HEK293 (cell line): Measurements from ENCODE around the gene SERPINH1.
A peak's percentile ranks its signal among the peaks of the same experiment; 100 is the strongest.

Experiments
- CTCF ChIA-PET: fragments of 350-600 bp; formaldehyde crosslinking; extraction: SDS; loops from one replicate; lab custom pipeline; 2021; ENCODE audit warnings: antibody characterized with exemption; lab: Yijun Ruan, JAX
- POLR2A ChIA-PET: fragments of 300-600 bp; formaldehyde crosslinking; extraction: SDS; loops from one replicate; lab custom pipeline; 2020; ENCODE audit warnings: antibody characterized with exemption, inconsistent platforms; lab: Yijun Ruan, JAX
- H3K27ac ChIP-seq: fragments of 200-500 bp; sonication (Bioruptor generic); 2 replicates; pipeline ENCODE4 v1.5.1; 2014; ENCODE audit warnings: low read depth, low read length, control low read depth, inconsistent platforms; ENCODE audit errors: extremely low read depth
- H3K36me3 ChIP-seq, 2 experiments: fragments of 200-500 bp in 1 of 2; sonication (Bioruptor generic) in 1 of 2; 1 replicate in 1 of 2; 2 replicates in 1 of 2; pipeline ENCODE4 v1.5.1; 2014 to 2017; ENCODE audit warnings: inconsistent platforms in 2 of 2, low read length in 2 of 2; ENCODE audit not compliant: control insufficient read depth in 2 of 2, insufficient read depth in 1 of 2
- H3K4me1 ChIP-seq: fragments of 200-500 bp; sonication (Bioruptor generic); 2 replicates; pipeline ENCODE4 v1.5.1; 2014; ENCODE audit warnings: mild to moderate bottlenecking, low read length, inconsistent platforms; ENCODE audit not compliant: control insufficient read depth, insufficient read depth
- H3K4me3 ChIP-seq: 2 replicates; pipeline ENCODE4 v1.5.1; 2011; ENCODE audit warnings: low read depth, mild to moderate bottlenecking, control low read depth, low read length, moderate library complexity
- H3K9me3 ChIP-seq: fragments of 200-500 bp; sonication (Bioruptor generic); 2 replicates; pipeline ENCODE4 v1.5.1; 2014; ENCODE audit warnings: low read depth, low read length, inconsistent platforms; ENCODE audit not compliant: control insufficient read depth, insufficient read depth
- GLIS2 ChIP-seq: fragments of 450-650 bp; formaldehyde crosslinking; IDR thresholded peaks from 2 replicates; pipeline ENCODE4 v1.5.1; 2016; ENCODE audit warnings: missing biosample characterization, missing genetic modification characterization
- INSM2 ChIP-seq: fragments of 450-650 bp; formaldehyde crosslinking; IDR thresholded peaks from 2 replicates; pipeline ENCODE4 v1.5.1; 2016; ENCODE audit warnings: missing biosample characterization, missing genetic modification characterization
- KLF1 ChIP-seq: fragments of 450-650 bp; formaldehyde crosslinking; IDR thresholded peaks from 2 replicates; pipeline ENCODE4 v1.5.1; 2016; ENCODE audit warnings: missing biosample characterization, missing genetic modification characterization
- RBAK ChIP-seq: fragments of 450-650 bp; formaldehyde crosslinking; IDR thresholded peaks from 2 replicates; pipeline ENCODE4 v1.5.1; 2016; ENCODE audit warnings: missing biosample characterization, missing genetic modification characterization
- REPIN1 ChIP-seq: fragments of 450-650 bp; formaldehyde crosslinking; IDR thresholded peaks from 2 replicates; pipeline ENCODE4 v1.5.1; 2017; ENCODE audit warnings: missing biosample characterization, missing genetic modification characterization, low read depth
- SETDB1 ChIP-seq: IDR thresholded peaks from one replicate; pipeline ENCODE4 v1.6.1; 2017; ENCODE audit warnings: mild to moderate bottlenecking, low read length, moderate library complexity, mixed read lengths; ENCODE audit not compliant: insufficient read length
- ZFP69B ChIP-seq: fragments of 450-650 bp; formaldehyde crosslinking; IDR thresholded peaks from 2 replicates; pipeline ENCODE4 v1.5.1; 2016; ENCODE audit warnings: missing biosample characterization, missing genetic modification characterization
- ZNF146 ChIP-seq: fragments of 450-650 bp; formaldehyde crosslinking; IDR thresholded peaks from 2 replicates; pipeline ENCODE4 v1.5.1; 2016; ENCODE audit warnings: missing biosample characterization, missing genetic modification characterization
- ZNF23 ChIP-seq: fragments of 450-650 bp; formaldehyde crosslinking; IDR thresholded peaks from 2 replicates; pipeline ENCODE4 v1.5.1; 2016; ENCODE audit warnings: missing biosample characterization, missing genetic modification characterization, borderline replicate concordance
- ZNF341 ChIP-seq: fragments of 450-650 bp; formaldehyde crosslinking; IDR thresholded peaks from 2 replicates; pipeline ENCODE4; 2016; ENCODE audit warnings: low read depth, missing biosample characterization, missing genetic modification characterization
- ZNF398 ChIP-seq: fragments of 450-650 bp; formaldehyde crosslinking; IDR thresholded peaks from 2 replicates; pipeline ENCODE4 v1.5.1; 2017; ENCODE audit warnings: missing biosample characterization, missing genetic modification characterization
- ZNF416 ChIP-seq: fragments of 450-650 bp; formaldehyde crosslinking; IDR thresholded peaks from 2 replicates; pipeline ENCODE4 v1.5.1; 2016; ENCODE audit warnings: missing biosample characterization, missing genetic modification characterization
- ZNF433 ChIP-seq: fragments of 450-650 bp; formaldehyde crosslinking; IDR thresholded peaks from 2 replicates; pipeline ENCODE4 v1.5.1; 2016; ENCODE audit warnings: missing biosample characterization, missing genetic modification characterization, low read depth
- ZNF501 ChIP-seq: fragments of 450-650 bp; formaldehyde crosslinking; IDR thresholded peaks from 2 replicates; pipeline ENCODE4 v1.5.1; 2016; ENCODE audit warnings: missing biosample characterization, missing genetic modification characterization
- ZNF518A ChIP-seq: fragments of 450-650 bp; formaldehyde crosslinking; conservative IDR thresholded peaks from 2 replicates; pipeline ENCODE4 v1.5.1; 2016; ENCODE audit warnings: low read depth, missing biosample characterization, missing genetic modification characterization
- ZNF549 ChIP-seq: fragments of 450-650 bp; IDR thresholded peaks from 2 replicates; pipeline ENCODE4 v1.5.1; 2018; ENCODE audit warnings: missing biosample characterization, missing genetic modification characterization, mild to moderate bottlenecking, inconsistent platforms, moderate library complexity
- ZNF558 ChIP-seq: fragments of 450-650 bp; formaldehyde crosslinking; IDR thresholded peaks from 2 replicates; pipeline ENCODE4 v1.5.1; 2016; ENCODE audit warnings: missing biosample characterization, missing genetic modification characterization
- ZNF561 ChIP-seq: fragments of 450-650 bp; IDR thresholded peaks from 2 replicates; pipeline ENCODE4 v1.5.1; 2018; ENCODE audit warnings: missing biosample characterization, missing genetic modification characterization, borderline replicate concordance
- ZNF645 ChIP-seq: fragments of 450-650 bp; formaldehyde crosslinking; IDR thresholded peaks from 2 replicates; pipeline ENCODE4; 2016; ENCODE audit warnings: missing biosample characterization, missing genetic modification characterization
- ZNF670 ChIP-seq: fragments of 450-650 bp; formaldehyde crosslinking; IDR thresholded peaks from 2 replicates; pipeline ENCODE4 v1.5.1; 2016; ENCODE audit warnings: missing biosample characterization, missing genetic modification characterization, low read depth
- ZNF701 ChIP-seq: fragments of 450-650 bp; formaldehyde crosslinking; IDR thresholded peaks from 2 replicates; pipeline ENCODE4 v1.5.1; 2016; ENCODE audit warnings: missing biosample characterization, missing genetic modification characterization
- ZSCAN16 ChIP-seq: fragments of 450-650 bp; formaldehyde crosslinking; IDR thresholded peaks from 2 replicates; pipeline ENCODE4 v1.5.1; 2016; ENCODE audit warnings: missing biosample characterization, missing genetic modification characterization
- ZSCAN30 ChIP-seq: fragments of 450-650 bp; IDR thresholded peaks from 2 replicates; pipeline ENCODE4 v1.5.1; 2018; ENCODE audit warnings: missing biosample characterization, mild to moderate bottlenecking, missing genetic modification characterization, moderate library complexity
- ZSCAN4 ChIP-seq: fragments of 450-650 bp; formaldehyde crosslinking; IDR thresholded peaks from 2 replicates; pipeline ENCODE4 v1.5.1; 2017; ENCODE audit warnings: missing biosample characterization, missing genetic modification characterization
- ZXDB ChIP-seq: fragments of 450-650 bp; formaldehyde crosslinking; IDR thresholded peaks from 2 replicates; pipeline ENCODE4 v1.5.1; 2016; ENCODE audit warnings: missing biosample characterization, missing genetic modification characterization

SERPINH1 gene

GRCh38 chr11:75583718-75584658 is 21.9 kb downstream of the SERPINH1 start:
- Histone ChIP-seq H3K27ac (peak overlapping the region; percentile 78; the same call in 1 of the 2 replicates), H3K36me3 (no peaks in the 10 kb centered on the region), H3K9me3 (no peaks in the 10 kb centered on the region), H3K4me3 (peak overlapping the region; percentile 50), H3K4me1 (no peaks in the 10 kb centered on the region)
- ChIA-PET CTCF (interaction anchor here (0.5 to 1.7 kb wide), 4 partner anchors 12 to 370 kb away, joined by 3 to 5 read pairs (median 4); no protein-coding TSS in a partner anchor), POLR2A (interaction anchor here (0.7 to 2.5 kb wide), 5 partner anchors 20 to 228 kb away, joined by 3 to 11 read pairs (median 5); partner anchors contain the start of gene SERPINH1)
- no peak for TF ChIP-seq ZFP69B (tag by site-specific recombination)
- no peak for TF ChIP-seq ZNF645 (tag by site-specific recombination)
- no peak for TF ChIP-seq SETDB1
- no peak for TF ChIP-seq INSM2
- no peak for TF ChIP-seq ZSCAN4 (tag by site-specific recombination)
- TF ChIP-seq ZNF398 (tag by site-specific recombination): peak; percentile 24; the same call in 1 of the 2 replicates
- TF ChIP-seq ZNF416 (tag by site-specific recombination): no peak
- TF ChIP-seq ZSCAN30 (tag by site-specific recombination): no peak
- no peak for TF ChIP-seq ZNF549
- no peak for TF ChIP-seq ZNF146 (tag by site-specific recombination)
- TF ChIP-seq ZNF501 (tag by site-specific recombination): no peak
- no peak for TF ChIP-seq ZNF558 (tag by site-specific recombination)
- no peak for TF ChIP-seq ZXDB (tag by site-specific recombination)
- no peak for TF ChIP-seq ZNF23 (tag by site-specific recombination)
- TF ChIP-seq KLF1: peak; percentile 38; the same call in 1 of the 2 replicates
- no peak for TF ChIP-seq RBAK
- no peak for TF ChIP-seq ZNF701
- no peak for TF ChIP-seq GLIS2
- TF ChIP-seq REPIN1 (tag by site-specific recombination): no peak
- no peak for TF ChIP-seq ZNF670 (tag by site-specific recombination)
- no peak for TF ChIP-seq ZSCAN16
- no peak for TF ChIP-seq ZNF561 (tag by site-specific recombination)
- peak; percentile 78 for TF ChIP-seq ZNF341 (tag by site-specific recombination)
- TF ChIP-seq ZNF518A (tag by site-specific recombination): no peak
- TF ChIP-seq ZNF433 (tag by site-specific recombination): no peak
